ENCODE data around the gene METTL8.

GRCh38 chr2:171317492-171318125, 116.2 kb downstream of the METTL8 start:
- TF ChIP-seq POLR2A (IDR thresholded peaks at IDR 0.05; ENCODE audit: low read depth, low read length) (peak; percentile 81), POLR2AphosphoS5 (IDR thresholded peaks at IDR 0.05; ENCODE audit: low read depth, low read length) (peak; percentile 83), TAF1 (IDR thresholded peaks at IDR 0.05; ENCODE audit: low read depth, low read length) (peak; percentile 47; the same call in 1 of the 2 replicates), SPI1 (IDR thresholded peaks at IDR 0.05; ENCODE audit: low read depth, low read length) (no peak)

All from GM12891 (cell line).